WERI-Rb-1 (cell line): ENCODE data around the gene C4B.
"Not testable (repeated sequence)": the region's sequence is repeated elsewhere in the genome, so short reads cannot be mapped to it uniquely, and the experiment has no call there.

Experiments
- DNase-seq: peaks from one replicate; pipeline ENCODE4 v3.0.0-alpha.2; 2020
- H3K27ac ChIP-seq: fragments of 250-450 bp; sonication (Bioruptor Pico); 2 replicates; pipeline ENCODE4 v1.5.1; 2020; ENCODE audit warnings: mild to moderate bottlenecking, moderate library complexity
- H3K27me3 ChIP-seq: fragments of 250-450 bp; sonication (Bioruptor Pico); 2 replicates; pipeline ENCODE4 v1.5.1; 2021; ENCODE audit warnings: mild to moderate bottlenecking, low read depth, moderate library complexity; ENCODE audit not compliant: insufficient read depth, severe bottlenecking
- H3K36me3 ChIP-seq: fragments of 250-450 bp; sonication (Bioruptor Pico); 2 replicates; pipeline ENCODE4 v1.5.1; 2020; ENCODE audit warnings: mild to moderate bottlenecking, moderate library complexity
- H3K4me3 ChIP-seq: 2 replicates; pipeline ENCODE4 v1.5.1; 2011; ENCODE audit warnings: low read depth, mild to moderate bottlenecking, control low read depth, low read length
- H3K9me3 ChIP-seq: fragments of 250-450 bp; sonication (Bioruptor Pico); 2 replicates; pipeline ENCODE4 v1.5.1; 2021; ENCODE audit warnings: mild to moderate bottlenecking, moderate library complexity; ENCODE audit not compliant: severe bottlenecking
- CTCF ChIP-seq: IDR thresholded peaks from 2 replicates; pipeline ENCODE4 v1.5.1; 2011; ENCODE audit warnings: low read depth, mild to moderate bottlenecking, control low read depth, inconsistent platforms, low read length

C4B gene

GRCh38 chr6:32041385-32041784 is 26.8 kb downstream of the C4B start:
- H3K27ac ChIP-seq, H3K27me3 ChIP-seq, H3K9me3 ChIP-seq, H3K4me3 ChIP-seq, H3K36me3 ChIP-seq: not testable (repeated sequence)
- DNase-seq, result peak; percentile 86

- not testable (repeated sequence) for DNase-seq, H3K36me3 ChIP-seq, H3K9me3 ChIP-seq, H3K27ac ChIP-seq, H3K27me3 ChIP-seq, H3K4me3 ChIP-seq
Observed at GRCh38 chr6:32042276-32042675, 27.7 kb downstream of the C4B start.

GRCh38 chr6:32043589-32044380 is 29.2 kb downstream of the C4B start:
- H3K27me3 ChIP-seq, H3K36me3 ChIP-seq, H3K4me3 ChIP-seq, H3K27ac ChIP-seq, H3K9me3 ChIP-seq, DNase-seq: not testable (repeated sequence)

- not testable (repeated sequence) for DNase-seq, H3K27me3 ChIP-seq, H3K36me3 ChIP-seq, H3K27ac ChIP-seq, H3K4me3 ChIP-seq, H3K9me3 ChIP-seq
- 0 out of 2 replicates have a peak, but pooled peaks have one; percentile 8 for TF ChIP-seq CTCF
Observed at GRCh38 chr6:32044916-32045315, 30.3 kb downstream of the C4B start.

- H3K27ac ChIP-seq, result no peak overlapping the region
- no peaks in the 10 kb centered on the region for H3K27me3 ChIP-seq
- no peak for DNase-seq
- TF ChIP-seq CTCF, result no peak
- H3K9me3 ChIP-seq, result no peaks in the 10 kb centered on the region
- no peak overlapping the region for H3K4me3 ChIP-seq
- no peaks in the 10 kb centered on the region for H3K36me3 ChIP-seq
Observed at GRCh38 chr6:32045811-32046449, 31.3 kb downstream of the C4B start.

GRCh38 chr6:32046450-32047083 is 32.0 kb downstream of the C4B start:
- Histone ChIP-seq H3K9me3 (no peaks in the 10 kb centered on the region), H3K27me3 (no peaks in the 10 kb centered on the region), H3K36me3 (no peaks in the 10 kb centered on the region), H3K27ac (no peak overlapping the region), H3K4me3 (no peak overlapping the region)
- DNase-seq, result peak; percentile 56
- peak; percentile 26; the same call in 1 of the 2 replicates for TF ChIP-seq CTCF

GRCh38 chr6:32047084-32047478 is 32.5 kb downstream of the C4B start:
- Histone ChIP-seq H3K9me3 (no peaks in the 10 kb centered on the region), H3K36me3 (no peaks in the 10 kb centered on the region), H3K4me3 (no peak overlapping the region), H3K27ac (no peak overlapping the region), H3K27me3 (no peaks in the 10 kb centered on the region)
- no peak for TF ChIP-seq CTCF
- DNase-seq, result no peak
